Measurements from ENCODE around the gene VCX2.
"Not testable (repeated sequence)": the region's sequence is repeated elsewhere in the genome, so short reads cannot be mapped to it uniquely, and the experiment has no call there.

The VCX2 gene

DNA sequence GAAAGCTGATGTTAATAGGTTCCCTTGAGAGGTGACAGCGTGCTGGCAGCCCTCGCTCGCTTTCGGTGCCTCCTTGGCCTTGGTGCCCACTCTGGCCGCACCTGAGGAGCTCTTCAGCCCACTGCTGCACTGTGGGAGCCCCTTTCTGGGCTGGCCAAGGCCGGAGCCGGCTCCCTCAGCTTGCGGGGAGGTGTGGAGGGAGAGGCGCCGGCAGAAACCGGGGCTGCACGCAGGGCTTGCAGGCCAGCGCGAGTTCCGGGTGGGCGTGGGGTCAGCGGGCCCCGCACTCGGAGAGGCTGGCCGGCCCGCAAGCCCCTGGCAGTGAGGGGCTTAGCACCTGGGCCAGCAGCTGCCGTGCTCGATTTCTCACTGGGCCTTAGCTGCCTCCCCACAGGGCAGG is 49.7 kb downstream of the VCX2 start:
- DNase-seq (ENCODE audit: low spot score) = not testable (repeated sequence)
